ENCODE results near the gene SH3GL3.

- TF ChIP-seq CTCF (conservative IDR thresholded peaks at IDR 0.05 in 1 of 2, IDR thresholded peaks at IDR 0.05 in 1 of 2; ENCODE audit: extremely low read depth in 1 of 2, insufficient read depth in 1 of 2, low read depth in 1 of 2, low read length in 2 of 2) (no peak), EZH2 (IDR thresholded peaks at IDR 0.05; ENCODE audit: borderline replicate concordance, low read length) (no peak)
Measured at GRCh38 chr15:83659417-83659812, 212.3 kb downstream of the SH3GL3 start.

Data from mammary epithelial cell (primary cell).